HT1080 (cell line): ENCODE data around the gene DCTN4. TPM values are rescaled to one million over a fixed set of nuclear protein-coding genes. Genes with fewer than 3 reads are reported as not detected.
"Not testable (repeated sequence)": the region's sequence is repeated elsewhere in the genome, so short reads cannot be mapped to it uniquely, and the experiment has no call there.

ENCODE experiments used
- DNase-seq: peaks from one replicate; pipeline ENCODE4 v3.0.0-alpha.2; 2015; ENCODE audit warnings: low read depth
- polyA plus RNA-seq, 2 experiments: library from polyadenylated mRNA; depleted of rRNA; stranded (reverse); fragments of >200 nt; gene quantifications; 2 replicates each; pipeline ENCODE4 v1.2.3, GENCODE V29; 2015
- total RNA-seq: library from RNA; depleted of rRNA; stranded (reverse); fragments of >200 nt; shearing (Covaris generic); gene quantifications from 2 replicates; pipeline ENCODE4 v1.2.3, GENCODE V29; 2014; rRNA removed

DCTN4 gene
- 30.5 and 40.8 TPM in 2 replicates for total RNA-seq
- 32.2 and 43.3 TPM in 2 replicates for polyA plus RNA-seq (2015; cell fraction: cytosol; rRNA removed)
- polyA plus RNA-seq (2015; cell fraction: nucleus; rRNA removed), result 62.4 and 66.8 TPM in 2 replicates

DNA sequence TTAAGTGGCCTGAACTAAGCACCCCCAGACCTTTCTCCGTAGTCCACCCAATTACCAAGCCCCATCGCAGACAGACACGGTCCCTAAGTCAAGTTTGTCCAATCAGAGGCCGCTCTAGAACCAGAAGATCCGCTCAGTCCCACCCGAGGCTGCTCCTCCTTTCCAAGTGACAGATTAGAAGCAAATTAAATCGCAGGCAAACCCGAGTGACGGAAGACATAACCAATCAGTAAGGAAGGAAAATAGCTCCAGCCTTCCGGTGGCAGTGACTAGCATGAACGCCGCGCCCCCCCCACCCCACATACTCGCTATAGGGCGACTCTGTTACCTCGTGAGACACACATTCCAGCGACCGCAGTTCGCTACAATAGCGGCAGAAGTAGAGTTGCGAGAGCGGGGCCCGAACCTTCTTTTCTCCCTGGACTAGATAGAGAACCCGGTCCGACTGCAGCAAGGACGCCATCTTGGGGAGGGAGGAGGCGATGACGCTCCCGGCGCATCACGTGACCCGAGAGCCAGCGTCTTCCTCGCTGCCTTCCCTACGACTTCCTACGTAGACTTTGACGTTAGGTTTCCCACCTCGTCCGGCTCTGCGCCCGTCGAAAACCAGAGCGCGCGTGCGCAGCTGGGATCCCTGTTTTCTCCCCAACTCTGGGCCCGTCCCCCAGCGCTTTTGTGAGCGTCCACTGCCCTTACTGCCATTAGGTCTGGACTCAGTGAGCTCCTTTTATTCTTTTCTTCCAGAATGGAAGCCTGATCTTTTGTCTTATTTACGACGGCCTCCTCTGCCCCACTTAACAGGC, at the start of gene DCTN4:
TSS of gene DCTN4 (minus strand) at position 487 of the 803 bp plus-strand sequence. CDS start at position 463, 24 bp downstream.
- DNase-seq, result peak; percentile 98

DNA sequence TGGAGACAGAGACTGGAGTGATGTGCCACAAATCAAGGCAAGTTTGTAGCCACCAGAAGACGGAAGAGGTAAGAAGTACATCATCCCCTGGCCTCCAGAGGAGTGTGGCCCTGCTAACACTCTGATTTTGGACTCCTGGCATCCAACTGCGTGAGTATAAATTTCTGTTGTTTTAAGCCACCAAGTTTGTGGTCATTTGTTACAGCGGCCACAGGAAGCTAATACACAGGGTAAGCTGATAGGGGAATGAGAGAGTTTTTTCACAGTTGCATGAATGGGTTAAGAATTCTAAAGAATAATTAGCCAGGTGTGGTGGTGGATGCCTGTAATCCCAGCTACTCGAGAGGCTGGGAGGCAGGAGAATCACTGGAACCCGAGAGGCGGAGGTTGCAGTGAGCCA, 45.6 kb upstream of the DCTN4 start:
- no peak for DNase-seq

- peak; percentile 62 for DNase-seq
Observed at GRCh38 chr5:150801117-150801927, 42.5 kb upstream of the DCTN4 start.

GRCh38 chr5:150797384-150797783, 38.6 kb upstream of the DCTN4 start:
- DNase-seq, result no peak

GRCh38 chr5:150794927-150795326, 36.1 kb upstream of the DCTN4 start:
- no peak for DNase-seq

DNA sequence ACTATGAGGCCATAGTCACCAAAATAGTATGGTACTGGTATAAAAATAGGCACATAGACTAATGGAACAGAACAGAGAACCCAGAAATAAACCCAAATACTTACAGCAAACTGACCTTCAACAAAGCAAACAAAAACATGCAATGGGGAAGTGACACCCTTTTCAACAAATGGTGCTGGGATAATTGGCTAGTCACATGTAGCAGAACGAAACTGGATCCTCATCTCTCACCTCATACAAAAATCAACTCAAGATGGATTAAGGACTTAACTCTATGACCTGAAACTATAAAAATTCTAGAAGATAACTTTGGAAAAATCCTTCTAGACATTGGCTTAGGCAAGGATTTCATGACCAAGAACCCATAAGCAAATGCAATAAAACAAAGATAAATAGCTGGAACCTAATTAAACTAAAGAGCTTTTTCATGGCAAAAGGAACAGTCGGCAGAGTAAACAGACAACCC, 34.6 kb upstream of the DCTN4 start:
- DNase-seq, result not testable (repeated sequence)

GRCh38 chr5:150791536-150791935, 32.7 kb upstream of the DCTN4 start:
- DNase-seq, result no peak

- DNase-seq, result peak; percentile 96
Observed at GRCh38 chr5:150789943-150790611, 31.3 kb upstream of the DCTN4 start.

GRCh38 chr5:150789450-150789849, 30.6 kb upstream of the DCTN4 start:
- DNase-seq, result no peak

DNA sequence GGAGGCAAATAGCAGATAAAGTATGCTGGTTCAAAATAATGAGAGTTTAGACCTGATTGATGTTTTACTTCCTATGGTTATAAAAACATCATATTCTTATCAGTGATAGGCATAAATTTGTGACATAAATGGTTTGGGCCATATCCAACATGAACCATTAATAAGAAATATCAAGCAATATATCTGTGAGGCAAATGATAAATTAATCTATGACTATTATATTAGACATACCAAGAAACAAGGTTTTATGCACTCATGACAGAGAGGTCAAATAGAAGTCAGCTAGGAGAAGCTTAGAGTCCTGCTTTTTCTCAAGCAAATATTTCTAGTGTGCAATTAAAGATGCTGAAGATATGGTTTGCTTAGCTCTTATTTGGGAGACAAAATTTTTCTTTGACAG, 30.2 kb upstream of the DCTN4 start:
- no peak for DNase-seq

DNA sequence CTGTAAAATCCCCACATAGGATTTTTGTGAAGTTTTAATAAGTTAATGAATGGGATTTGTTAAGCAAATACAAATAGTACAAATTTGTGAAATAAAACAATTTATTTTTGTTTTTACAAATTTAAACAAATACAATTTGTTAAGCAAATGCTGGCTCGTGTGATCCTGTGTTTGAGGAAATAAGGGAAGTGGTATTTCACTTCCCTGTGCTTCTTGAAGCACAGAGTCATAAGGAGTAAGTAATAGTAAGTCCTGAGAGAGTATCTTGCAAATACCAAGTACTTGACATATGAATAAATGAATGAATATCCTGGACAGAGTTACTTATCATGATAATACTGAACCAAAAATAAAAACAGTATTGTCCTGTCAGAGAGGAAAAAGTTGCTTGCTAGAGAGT, 28.8 kb upstream of the DCTN4 start:
- no peak for DNase-seq

DNA sequence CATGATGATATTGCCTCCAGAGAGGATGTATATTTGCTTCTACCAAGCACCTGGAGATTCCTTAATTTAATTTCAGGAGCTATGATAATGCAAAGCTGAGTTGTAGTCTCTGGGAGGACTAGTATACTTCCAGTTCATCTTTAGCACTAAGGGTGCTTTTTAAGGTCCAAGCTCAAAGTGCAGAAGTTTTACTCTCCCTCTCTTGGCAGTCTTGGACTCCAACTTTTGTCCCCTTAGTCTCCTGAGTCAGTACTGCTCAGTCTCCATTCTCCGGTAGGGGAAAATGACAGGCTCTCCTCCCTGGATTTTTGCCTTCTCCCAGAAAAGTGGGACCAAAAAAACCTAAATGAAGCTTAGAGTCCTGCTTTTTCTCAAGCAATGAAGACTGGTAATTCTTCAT, 28.1 kb upstream of the DCTN4 start:
- no peak for DNase-seq

GRCh38 chr5:150785950-150786349, 27.1 kb upstream of the DCTN4 start:
- no peak for DNase-seq

GRCh38 chr5:150783422-150783928, 24.7 kb upstream of the DCTN4 start:
- DNase-seq, result peak; percentile 74

DNA sequence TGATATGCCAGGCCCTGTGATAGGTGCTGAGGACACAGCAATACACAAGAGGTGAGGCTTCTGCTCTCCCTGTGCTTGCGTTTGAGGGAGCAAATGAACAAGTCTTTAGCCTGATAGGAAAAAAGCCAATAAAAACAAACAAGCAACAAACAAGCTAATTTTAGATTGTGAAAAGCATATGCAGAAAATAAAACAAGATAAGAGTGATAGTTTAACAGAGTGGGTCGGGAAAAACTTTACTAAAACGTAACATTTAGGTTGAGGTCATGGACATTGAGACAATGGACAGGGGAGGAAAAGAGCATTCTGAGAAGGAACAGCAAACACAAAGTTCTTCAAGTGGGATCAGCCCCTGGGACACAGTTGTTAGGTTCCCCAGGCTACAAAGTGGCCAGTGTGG, 24.0 kb upstream of the DCTN4 start:
- no peak for DNase-seq

DNA sequence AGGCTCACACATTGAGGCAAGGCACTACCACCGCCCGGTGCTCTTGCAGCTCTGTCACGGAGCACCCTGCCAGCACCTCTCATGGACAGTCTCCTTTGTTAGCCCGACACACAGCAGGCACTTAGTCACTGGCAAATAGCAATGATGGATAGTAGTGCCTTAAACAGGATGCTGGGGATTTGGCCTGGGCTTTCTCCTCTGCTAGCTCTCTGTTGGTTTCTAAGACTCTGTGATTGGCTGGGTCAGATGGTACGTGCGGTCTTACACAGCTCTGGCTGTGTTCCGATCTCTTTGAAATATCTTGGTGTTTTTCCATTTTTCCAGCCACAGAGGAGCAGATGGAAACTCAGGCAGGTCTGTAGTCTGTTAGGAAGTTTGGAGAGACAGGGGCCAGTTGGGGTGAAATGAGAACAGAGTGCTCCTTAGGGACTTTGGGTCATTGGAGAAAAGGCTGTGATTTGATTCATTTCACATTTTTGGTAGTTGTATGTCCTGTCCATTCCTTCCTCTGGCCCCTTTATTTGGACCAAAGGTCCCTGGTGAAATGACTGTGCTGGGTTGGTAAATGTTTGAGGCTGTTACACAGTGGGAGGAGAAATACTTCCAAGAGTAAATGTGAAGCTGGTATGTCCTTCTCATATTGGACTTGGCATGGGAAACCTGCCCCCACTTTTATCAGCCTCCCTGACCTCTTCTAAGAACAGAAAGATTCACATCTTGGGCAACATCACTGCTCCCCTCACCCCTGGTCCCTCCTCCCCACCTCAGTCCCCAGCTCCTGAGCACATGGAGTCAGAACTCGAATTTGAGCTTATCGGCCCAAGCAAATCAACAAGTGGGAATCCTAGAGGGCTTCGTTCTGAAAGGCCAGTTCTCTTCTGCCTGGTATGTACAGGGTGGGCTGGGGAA, 23.1 kb upstream of the DCTN4 start:
- DNase-seq, result no peak

- no peak for DNase-seq
Observed at GRCh38 chr5:150780816-150781221, 22.0 kb upstream of the DCTN4 start.

- DNase-seq, result no peak
Observed at GRCh38 chr5:150780187-150780692, 21.4 kb upstream of the DCTN4 start.

DNA sequence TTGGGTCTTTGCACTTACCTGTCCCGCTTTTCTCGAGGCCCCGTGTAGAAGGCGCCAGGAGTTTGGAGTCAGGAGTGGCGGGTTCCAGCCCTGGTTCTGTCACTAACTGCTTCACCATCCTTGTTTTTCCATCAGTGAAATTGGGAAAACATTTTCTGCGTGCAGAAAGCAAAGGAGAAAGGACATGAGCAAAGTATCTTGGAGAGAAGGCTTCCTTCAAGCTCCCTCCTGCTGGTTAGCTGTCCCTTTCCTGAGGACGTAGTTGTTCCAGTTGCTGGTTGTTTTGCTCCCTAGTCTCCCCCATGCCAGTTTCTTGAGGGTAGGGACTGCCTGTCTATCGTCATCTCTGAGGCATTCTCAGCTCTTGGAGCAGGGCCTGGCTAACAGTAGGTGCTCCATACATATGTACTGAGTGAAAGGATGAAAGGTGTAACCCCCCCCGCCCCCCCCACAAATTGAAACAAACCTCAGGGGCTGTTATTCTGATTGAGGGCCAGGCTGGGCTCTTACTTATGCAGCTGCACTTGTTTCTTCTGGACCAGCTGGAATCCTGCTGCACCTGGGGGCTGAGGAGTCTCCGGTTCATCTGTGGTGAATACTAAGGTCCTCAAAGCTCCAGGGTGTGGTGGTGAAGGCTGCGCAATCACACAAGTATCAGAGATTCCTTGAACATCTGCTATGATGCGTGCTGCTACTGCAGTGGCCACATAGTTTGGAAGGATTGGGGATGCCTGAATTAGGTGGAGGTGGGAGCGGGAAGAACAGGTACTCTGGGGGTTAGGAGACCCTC, 20.8 kb upstream of the DCTN4 start:
- no peak for DNase-seq
